NCI-H510A treated with DMSO at 0.1 percent for 48 hours (cell line): ENCODE measurements around the gene FALEC.

Experiments used
- DNase-seq: peaks from one replicate; lab custom pipeline; 2025; lab: John Stamatoyannopoulos, UW

Gene FALEC

GRCh38 chr1:150515328-150516049, at the start of gene FALEC:
FALEC (plus strand) TSS chr1:150515752.
- DNase-seq: peak; percentile 97

- DNase-seq: no peak
These were observed 48.6 kb upstream of the FALEC start for GRCh38 chr1:150466964-150467363.

DNA sequence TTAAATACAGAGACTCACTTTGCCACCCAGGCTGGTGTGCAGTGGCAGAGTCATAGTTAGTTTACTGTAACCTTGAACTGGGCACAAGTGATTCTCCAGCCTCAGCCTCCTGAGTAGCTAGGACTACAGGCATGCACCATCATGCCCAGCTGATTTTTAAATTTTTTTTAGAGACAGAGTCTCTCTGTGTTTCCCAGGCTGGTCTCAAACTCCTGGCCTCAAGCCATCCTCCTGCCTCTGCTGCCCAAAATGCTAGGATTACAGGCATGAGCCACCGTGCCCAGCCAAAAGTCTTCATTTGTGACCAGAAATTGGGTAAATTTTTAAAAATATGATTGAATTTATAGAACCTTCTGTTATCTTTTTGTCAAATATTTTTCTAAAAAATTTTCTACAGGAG, 46.3 kb upstream of the FALEC start:
- DNase-seq: no peak

DNA sequence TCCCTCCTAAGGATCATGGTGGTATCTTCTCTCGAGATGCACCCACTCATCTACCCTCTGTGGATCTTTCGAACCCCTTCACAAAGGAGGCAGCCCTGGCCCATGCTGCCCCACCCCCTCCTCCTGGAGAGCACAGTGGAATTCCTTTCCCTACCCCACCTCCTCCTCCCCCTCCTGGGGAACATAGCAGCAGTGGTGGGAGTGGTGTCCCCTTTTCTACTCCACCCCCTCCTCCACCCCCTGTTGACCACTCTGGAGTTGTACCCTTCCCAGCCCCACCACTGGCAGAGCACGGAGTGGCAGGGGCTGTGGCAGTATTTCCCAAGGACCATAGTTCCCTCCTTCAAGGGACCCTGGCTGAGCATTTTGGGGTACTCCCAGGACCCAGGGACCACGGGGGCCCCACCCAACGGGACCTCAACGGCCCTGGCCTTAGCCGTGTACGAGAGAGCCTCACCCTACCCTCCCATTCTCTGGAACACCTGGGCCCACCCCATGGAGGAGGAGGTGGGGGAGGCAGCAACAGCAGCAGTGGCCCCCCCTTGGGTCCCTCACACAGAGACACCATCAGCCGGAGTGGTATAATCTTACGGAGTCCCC, 42.9 kb upstream of the FALEC start:
- DNase-seq: no peak

DNA sequence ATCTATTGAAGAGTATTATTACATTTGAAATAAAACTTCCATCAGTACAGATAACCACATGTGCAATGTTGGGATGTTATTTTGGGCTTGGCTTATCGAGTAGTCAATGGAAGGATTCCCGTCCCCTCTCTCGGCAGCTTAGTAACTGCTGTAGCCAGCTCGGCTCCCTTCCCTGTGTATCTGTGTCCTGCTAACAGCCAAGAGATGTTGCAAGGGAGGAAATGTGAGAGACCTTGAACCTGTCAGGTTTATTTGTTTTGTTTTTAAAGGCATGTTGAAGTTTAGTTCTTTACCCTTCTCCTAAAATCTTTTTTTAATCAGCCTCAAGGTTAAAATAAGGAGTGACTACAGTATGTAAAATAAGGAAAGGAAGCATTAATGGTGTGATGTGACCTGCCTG, 41.9 kb upstream of the FALEC start:
- no peak for DNase-seq

- DNase-seq: no peak
These were observed 40.7 kb upstream of the FALEC start for GRCh38 chr1:150474869-150475268.

GRCh38 chr1:150476754-150477153, 38.8 kb upstream of the FALEC start:
- no peak for DNase-seq

GRCh38 chr1:150477320-150477719, 38.2 kb upstream of the FALEC start:
- no peak for DNase-seq

GRCh38 chr1:150477733-150478132, 37.8 kb upstream of the FALEC start:
- DNase-seq: peak; percentile 40

DNA sequence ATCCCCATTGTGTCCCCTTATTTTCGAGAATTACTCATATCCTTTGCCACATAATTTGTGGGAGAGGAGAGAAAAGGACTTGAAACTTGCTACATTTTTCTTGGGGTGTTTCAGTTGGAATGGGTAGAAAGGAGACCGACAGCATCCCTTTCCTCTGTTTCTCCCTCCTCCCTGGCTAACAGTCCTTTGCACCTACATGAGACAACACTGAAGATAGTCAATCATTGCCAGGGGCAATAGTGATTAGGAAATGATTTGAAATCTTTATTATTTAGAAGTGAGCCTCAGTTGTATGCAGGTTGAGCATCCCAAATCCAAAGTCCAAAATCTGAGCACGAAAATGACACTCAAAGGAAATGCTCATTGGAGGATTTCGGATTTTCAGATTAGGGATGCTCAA, 36.2 kb upstream of the FALEC start:
- no peak for DNase-seq

DNA sequence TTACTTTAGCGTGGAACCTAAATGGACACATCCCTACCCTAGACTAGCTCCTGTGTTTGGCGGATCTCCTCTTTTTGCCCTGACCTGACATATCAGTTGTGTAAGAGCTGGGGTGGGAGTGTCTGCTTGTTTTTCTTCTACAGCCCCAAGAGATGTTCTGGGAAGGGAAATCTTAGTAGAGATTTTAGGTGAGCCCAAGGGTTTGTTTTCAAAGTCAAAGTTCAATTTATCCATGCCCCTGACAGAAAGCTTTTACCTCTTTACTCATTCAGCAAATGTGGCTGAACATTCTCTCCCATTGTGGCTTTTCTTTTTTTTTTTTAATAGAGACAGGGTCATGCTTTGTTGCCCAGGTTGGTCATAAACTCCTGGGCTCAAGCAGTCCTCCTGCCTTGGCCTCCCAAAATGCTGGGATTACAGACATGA, 35.6 kb upstream of the FALEC start:
- no peak for DNase-seq

- DNase-seq: no peak
These were observed 31.1 kb upstream of the FALEC start for GRCh38 chr1:150484431-150484830.

- DNase-seq: no peak
These were observed 30.7 kb upstream of the FALEC start for GRCh38 chr1:150484861-150485260.

DNA sequence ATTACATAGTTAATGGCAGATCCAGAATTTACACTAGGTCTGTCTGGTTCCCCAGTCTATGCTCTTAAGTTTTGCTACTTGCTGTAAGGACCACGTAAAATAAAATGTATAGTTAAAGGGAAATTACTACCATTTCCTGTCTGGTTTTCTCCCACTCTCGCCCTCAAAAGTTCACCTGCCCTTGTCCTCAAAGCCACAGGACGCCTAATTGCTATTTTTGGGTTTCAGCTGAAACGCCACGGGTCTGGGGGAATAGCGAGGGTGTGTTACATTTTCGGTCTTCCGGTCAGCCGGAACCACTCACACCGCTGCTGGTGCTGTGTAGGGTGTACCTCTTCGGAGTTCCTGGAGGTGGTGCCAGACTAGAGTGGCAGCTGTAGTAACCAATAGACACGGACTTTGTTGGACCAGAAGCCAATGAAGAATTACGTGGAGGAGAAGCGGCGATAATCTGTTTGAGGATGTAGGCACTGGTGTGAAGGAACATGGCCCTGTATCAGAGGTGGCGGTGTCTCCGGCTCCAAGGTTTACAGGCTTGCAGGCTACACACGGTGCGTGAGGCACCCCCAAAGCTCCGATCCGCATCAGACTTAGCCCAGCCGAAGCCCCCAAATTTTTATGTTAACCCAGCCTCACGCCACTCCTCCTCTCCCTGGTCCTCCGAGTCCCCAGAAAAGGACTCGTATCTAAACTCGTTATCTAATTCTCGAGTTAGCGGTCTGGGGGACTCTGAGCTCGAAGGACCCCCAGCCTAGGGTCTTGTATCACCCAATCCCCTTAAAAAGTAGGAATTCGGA, 28.4 kb upstream of the FALEC start, which contains the start of gene TARS2:
TARS2 (plus strand) TSS at position 454 of the 797 bp plus-strand sequence; CDS start at position 486, 32 bp downstream.
- peak; percentile 96 for DNase-seq

- peak; percentile 19 for DNase-seq
These were observed 27.8 kb upstream of the FALEC start for GRCh38 chr1:150487763-150488115.

- DNase-seq: no peak
These were observed 22.4 kb upstream of the FALEC start for GRCh38 chr1:150493175-150493574.

- no peak for DNase-seq
These were observed 17.2 kb upstream of the FALEC start for GRCh38 chr1:150498342-150498741.

DNA sequence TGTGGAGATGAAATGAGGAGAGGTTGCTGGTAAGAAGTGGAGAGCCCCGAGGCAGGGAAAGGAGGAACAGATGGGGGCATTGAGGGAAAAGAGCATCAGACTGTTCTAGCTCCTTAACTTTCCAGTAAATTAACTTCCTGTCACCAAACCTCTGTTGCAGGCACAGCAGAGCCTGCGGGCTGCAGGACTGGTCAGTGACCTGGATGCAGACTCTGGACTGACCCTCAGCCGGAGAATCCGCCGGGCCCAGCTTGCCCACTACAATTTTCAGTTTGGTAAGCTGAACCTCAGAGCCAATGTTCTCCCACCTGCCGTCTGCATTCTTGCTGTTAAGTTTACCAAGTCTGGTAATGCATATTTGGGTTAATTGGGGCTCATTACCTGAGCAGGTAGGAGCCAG, 10.1 kb upstream of the FALEC start:
- DNase-seq: no peak

DNA sequence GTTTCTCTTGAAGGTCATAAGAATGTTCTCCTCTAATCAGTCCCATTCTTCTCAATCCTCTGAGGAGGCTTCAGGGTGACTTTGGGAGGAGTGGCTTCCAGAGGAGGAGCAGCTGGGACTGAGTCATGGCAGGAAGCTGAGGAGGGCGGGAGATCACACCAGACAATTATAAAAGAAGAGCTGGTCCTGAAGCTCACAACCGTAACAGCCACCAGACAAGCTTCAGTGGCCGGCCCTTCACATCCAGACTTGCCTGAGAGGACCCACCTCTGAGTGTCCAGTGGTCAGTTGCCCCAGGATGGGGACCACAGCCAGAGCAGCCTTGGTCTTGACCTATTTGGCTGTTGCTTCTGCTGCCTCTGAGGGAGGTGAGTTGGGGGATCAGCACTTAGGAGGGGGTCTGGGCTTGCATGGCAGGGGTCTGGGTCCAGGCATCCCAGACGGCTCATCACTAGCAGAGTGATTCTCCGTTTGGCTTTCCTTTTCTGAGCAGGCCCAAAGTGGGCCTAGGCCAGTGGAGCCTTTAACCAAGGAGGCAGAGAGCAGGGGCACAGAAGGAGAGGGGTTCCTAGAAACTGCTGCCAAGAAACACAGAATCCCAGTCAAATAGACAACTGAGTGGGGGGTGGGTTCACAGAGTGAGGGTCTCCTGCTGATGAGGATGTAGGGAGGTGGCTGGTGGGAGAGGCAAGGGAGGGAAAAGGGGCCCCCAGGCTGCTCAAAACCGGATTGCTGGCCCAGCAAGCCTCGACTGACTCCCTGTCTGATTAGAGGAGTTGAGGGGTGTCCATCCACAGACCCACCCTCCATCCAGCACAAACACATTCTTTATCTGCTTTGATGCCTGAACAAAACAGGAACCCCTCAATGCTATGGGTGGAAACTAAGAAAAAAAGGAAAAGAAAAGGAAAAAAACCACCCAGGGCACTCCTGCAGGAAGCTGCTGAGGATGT, 7.4 kb upstream of the FALEC start, which contains the start of gene ECM1:
ECM1 (plus strand) TSS at position 198 of the 953 bp plus-strand sequence; CDS start at position 299, 101 bp downstream.
- peak; percentile 30 for DNase-seq

DNA sequence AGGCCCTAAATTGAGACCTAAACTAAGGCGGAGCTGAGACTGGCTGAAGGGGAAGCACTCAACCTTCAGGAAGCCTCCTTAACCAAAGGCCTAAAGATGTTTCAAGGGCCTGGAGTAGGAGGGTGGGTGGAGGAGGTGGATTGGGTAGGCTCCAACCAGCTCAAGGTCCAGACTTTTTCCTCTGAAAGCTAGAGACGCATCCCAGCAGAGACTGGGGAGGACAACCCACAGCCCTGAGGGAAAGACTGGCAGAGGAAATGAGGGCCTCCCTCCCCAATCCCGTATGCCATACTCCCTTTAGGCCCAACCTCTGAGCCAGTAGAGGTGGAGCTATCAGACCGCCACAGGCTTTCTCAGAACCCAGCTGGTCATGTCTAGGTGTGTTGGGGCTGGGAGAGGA, 6.6 kb upstream of the FALEC start:
- no peak for DNase-seq

GRCh38 chr1:150511551-150511950, 4.0 kb upstream of the FALEC start:
- peak; percentile 73 for DNase-seq
